Panc1 (cell line): ENCODE results near the gene GPR82. TPM values are rescaled to one million over a fixed set of nuclear protein-coding genes. Genes with fewer than 3 reads are reported as not detected.
"Not testable (repeated sequence)": the region's sequence is repeated elsewhere in the genome, so short reads cannot be mapped to it uniquely, and the experiment has no call there.

Source experiments
- ATAC-seq: fragments of 200-7000 bp; cut with Tn5 transposase; 2 replicates; pipeline ENCODE4 v1.9.1; 2020; ENCODE audit warnings: mild to moderate bottlenecking, moderate library complexity
- Bru-seq: library from RNA; stranded (reverse); fragments of 400-500 nt; gene quantifications from one replicate; lab custom pipeline; 2021; lab: Mats Ljungman, UMichigan
- BruChase-seq, 2 experiments: library from RNA; stranded (reverse); fragments of 400-500 nt; gene quantifications; one replicate each; lab custom pipeline; 2021; lab: Mats Ljungman, UMichigan
- BruUV-seq: library from RNA; stranded (reverse); fragments of 400-500 nt; replicated peaks from 2 replicates; lab custom pipeline; 2021; lab: Mats Ljungman, UMichigan
- CTCF ChIA-PET: fragments of 300-600 bp; sonication (Branson Sonifier 250); formaldehyde crosslinking; loops from one replicate; lab custom pipeline; 2022; ENCODE audit warnings: antibody characterized with exemption; lab: Charles Lee
- POLR2A ChIA-PET: fragments of 300-600 bp; sonication (Branson Sonifier 250); formaldehyde crosslinking; loops from one replicate; lab custom pipeline; 2022; ENCODE audit warnings: antibody characterized with exemption; lab: Charles Lee
- DNase-seq: peaks from one replicate; pipeline ENCODE4 v3.0.0-alpha.2; 2010; ENCODE audit warnings: low read depth, low spot score
- H3K27ac ChIP-seq: 2 replicates; pipeline ENCODE4 v1.5.1; 2011; ENCODE audit warnings: mild to moderate bottlenecking, low read length, inconsistent platforms
- H3K27me3 ChIP-seq: fragments of 200-500 bp; sonication (Bioruptor generic); 2 replicates; pipeline ENCODE4 v1.6.0; 2014; ENCODE audit warnings: low read length, inconsistent platforms; ENCODE audit not compliant: control insufficient read depth, insufficient read depth
- H3K36me3 ChIP-seq: fragments of 200-500 bp; sonication (Bioruptor generic); 2 replicates; pipeline ENCODE4 v1.5.1; 2014; ENCODE audit warnings: inconsistent platforms, mild to moderate bottlenecking, low read length, moderate library complexity; ENCODE audit not compliant: control insufficient read depth, insufficient read depth
- H3K4me1 ChIP-seq: 2 replicates; pipeline ENCODE4 v1.5.1; 2011; ENCODE audit warnings: inconsistent platforms, mild to moderate bottlenecking, low read length, moderate library complexity; ENCODE audit not compliant: control insufficient read depth, insufficient read depth
- H3K4me3 ChIP-seq, 2 experiments: 2 replicates each; pipeline ENCODE4 v1.5.1; 2011 to 2012; ENCODE audit warnings: low read depth in 2 of 2, low read length in 2 of 2, mild to moderate bottlenecking in 2 of 2, inconsistent platforms in 1 of 2, moderate library complexity in 1 of 2
- H3K9me3 ChIP-seq: fragments of 200-500 bp; sonication (Bioruptor generic); 2 replicates; pipeline ENCODE4 v1.5.1; 2014; ENCODE audit warnings: low read depth, mild to moderate bottlenecking, inconsistent platforms, low read length, moderate library complexity; ENCODE audit not compliant: control insufficient read depth, insufficient read depth
- POLR2AphosphoS5 ChIP-seq: IDR thresholded peaks from 2 replicates; pipeline ENCODE4 v1.6.1; 2012; ENCODE audit warnings: mild to moderate bottlenecking, low read depth, low read length, moderate library complexity
- SIN3A ChIP-seq: IDR thresholded peaks from 2 replicates; pipeline ENCODE4 v1.6.1; 2012; ENCODE audit warnings: low read depth, mild to moderate bottlenecking, low read length, moderate library complexity, borderline replicate concordance; ENCODE audit not compliant: insufficient read depth
- TCF7L2 ChIP-seq: IDR thresholded peaks from 2 replicates; pipeline ENCODE4 v1.6.1; 2011; ENCODE audit warnings: mild to moderate bottlenecking, low read depth, low read length, inconsistent platforms
- in situ Hi-C: cut with HindIII; loops from 2 replicates; pipeline ENCODE4 v1.10.0; 2016; ENCODE audit warnings: low sequenced_read_pairs, low pct_unique_long_range_greater_than_20kb
- intact Hi-C: fragments of 100-400 bp; cut with micrococcal nuclease; formaldehyde crosslinking; loops from one replicate; pipeline ENCODE4 v1.10.0; 2022; ENCODE audit not compliant: unreplicated experiment
- long read RNA-seq: library from polyadenylated mRNA; unstranded; transcript quantifications from one replicate; pipeline ENCODE4 v2.0.0, GENCODE V29; 2021; ENCODE audit not compliant: unreplicated experiment
- polyA plus RNA-seq: library from polyadenylated mRNA; unstranded; fragments of >200 nt; gene quantifications from one replicate; pipeline ENCODE4 v1.2.1, GENCODE V29; 2012; ENCODE audit warnings: missing spikeins; ENCODE audit not compliant: insufficient read length
- total RNA-seq: library from RNA; stranded (reverse); gene quantifications from one replicate; pipeline ENCODE4 v1.2.1, GENCODE V29; 2021; ENCODE audit not compliant: unreplicated experiment
- TF ChIP-seq, protein P1 (sequence below): fragments of 450-650 bp; IDR thresholded peaks from 2 replicates; pipeline ENCODE4 v1.5.1; 2017; ENCODE audit warnings: mild to moderate bottlenecking
- TF ChIP-seq, protein P2 (sequence below), 2 experiments: IDR thresholded peaks; 2 replicates each; pipeline ENCODE4 v1.6.1; 2011 to 2012; ENCODE audit warnings: low read depth in 2 of 2, control low read depth in 1 of 2, low read length in 1 of 2, mild to moderate bottlenecking in 1 of 2, moderate library complexity in 1 of 2; ENCODE audit not compliant: insufficient read depth in 1 of 2

The GPR82 gene, protein sequence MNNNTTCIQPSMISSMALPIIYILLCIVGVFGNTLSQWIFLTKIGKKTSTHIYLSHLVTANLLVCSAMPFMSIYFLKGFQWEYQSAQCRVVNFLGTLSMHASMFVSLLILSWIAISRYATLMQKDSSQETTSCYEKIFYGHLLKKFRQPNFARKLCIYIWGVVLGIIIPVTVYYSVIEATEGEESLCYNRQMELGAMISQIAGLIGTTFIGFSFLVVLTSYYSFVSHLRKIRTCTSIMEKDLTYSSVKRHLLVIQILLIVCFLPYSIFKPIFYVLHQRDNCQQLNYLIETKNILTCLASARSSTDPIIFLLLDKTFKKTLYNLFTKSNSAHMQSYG
- total RNA-seq (not detected), Bru-seq, nascent RNA (not detected), BruChase-seq, experiment 1, labeled RNA remaining after a 2-hour chase (not detected), BruChase-seq, experiment 2, labeled RNA remaining after a 6-hour chase (not detected)
- not detected for polyA plus RNA-seq
- long read RNA-seq, result 0 reads

DNA sequence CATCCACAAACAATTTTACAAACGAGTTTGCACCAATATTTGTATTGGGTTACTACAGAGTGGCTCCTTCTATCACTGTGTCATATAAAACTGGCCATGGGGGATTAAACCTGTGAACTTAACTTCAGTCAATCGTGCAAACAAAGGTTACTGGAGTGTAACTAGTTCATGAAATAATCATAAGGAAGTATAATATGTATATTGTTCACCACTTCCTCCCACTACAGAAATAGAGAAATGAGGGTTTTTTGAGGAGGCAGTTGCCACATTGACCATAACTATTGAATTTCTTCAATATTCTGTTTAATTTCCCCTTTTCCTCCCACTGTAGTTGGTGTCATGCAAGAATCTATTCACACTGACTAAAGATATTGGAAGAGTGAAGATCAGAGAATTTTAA, at the start of gene GPR82:
Gene GPR82 (plus strand): TSS at position 356 of the 400 bp plus-strand sequence. CDS start 2,846 bp downstream, outside the sequence.
- Histone ChIP-seq H3K4me1 (no peaks in the 10 kb centered on the region), H3K4me3 (no peak within 1 kb of the TSS), H3K27me3 (no peaks in the 10 kb centered on the region), H3K27ac (no peak within 1 kb of the TSS), H3K36me3 (no peaks in the 10 kb centered on the region), H3K9me3 (no peaks in the 10 kb centered on the region)
- ChIA-PET CTCF (no interaction called here), POLR2A (no interaction called here)
- BruUV-seq, result no TSS peak
- intact Hi-C loops (no loop called here), in situ Hi-C loops (no loop called here)
- no peak for DNase-seq
- TF ChIP-seq POLR2AphosphoS5 (no peak), TCF7L2 (no peak), SIN3A (no peak)
- TF ChIP-seq, protein P1, sequence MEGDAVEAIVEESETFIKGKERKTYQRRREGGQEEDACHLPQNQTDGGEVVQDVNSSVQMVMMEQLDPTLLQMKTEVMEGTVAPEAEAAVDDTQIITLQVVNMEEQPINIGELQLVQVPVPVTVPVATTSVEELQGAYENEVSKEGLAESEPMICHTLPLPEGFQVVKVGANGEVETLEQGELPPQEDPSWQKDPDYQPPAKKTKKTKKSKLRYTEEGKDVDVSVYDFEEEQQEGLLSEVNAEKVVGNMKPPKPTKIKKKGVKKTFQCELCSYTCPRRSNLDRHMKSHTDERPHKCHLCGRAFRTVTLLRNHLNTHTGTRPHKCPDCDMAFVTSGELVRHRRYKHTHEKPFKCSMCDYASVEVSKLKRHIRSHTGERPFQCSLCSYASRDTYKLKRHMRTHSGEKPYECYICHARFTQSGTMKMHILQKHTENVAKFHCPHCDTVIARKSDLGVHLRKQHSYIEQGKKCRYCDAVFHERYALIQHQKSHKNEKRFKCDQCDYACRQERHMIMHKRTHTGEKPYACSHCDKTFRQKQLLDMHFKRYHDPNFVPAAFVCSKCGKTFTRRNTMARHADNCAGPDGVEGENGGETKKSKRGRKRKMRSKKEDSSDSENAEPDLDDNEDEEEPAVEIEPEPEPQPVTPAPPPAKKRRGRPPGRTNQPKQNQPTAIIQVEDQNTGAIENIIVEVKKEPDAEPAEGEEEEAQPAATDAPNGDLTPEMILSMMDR, result no peak
- TF ChIP-seq, protein P2, sequence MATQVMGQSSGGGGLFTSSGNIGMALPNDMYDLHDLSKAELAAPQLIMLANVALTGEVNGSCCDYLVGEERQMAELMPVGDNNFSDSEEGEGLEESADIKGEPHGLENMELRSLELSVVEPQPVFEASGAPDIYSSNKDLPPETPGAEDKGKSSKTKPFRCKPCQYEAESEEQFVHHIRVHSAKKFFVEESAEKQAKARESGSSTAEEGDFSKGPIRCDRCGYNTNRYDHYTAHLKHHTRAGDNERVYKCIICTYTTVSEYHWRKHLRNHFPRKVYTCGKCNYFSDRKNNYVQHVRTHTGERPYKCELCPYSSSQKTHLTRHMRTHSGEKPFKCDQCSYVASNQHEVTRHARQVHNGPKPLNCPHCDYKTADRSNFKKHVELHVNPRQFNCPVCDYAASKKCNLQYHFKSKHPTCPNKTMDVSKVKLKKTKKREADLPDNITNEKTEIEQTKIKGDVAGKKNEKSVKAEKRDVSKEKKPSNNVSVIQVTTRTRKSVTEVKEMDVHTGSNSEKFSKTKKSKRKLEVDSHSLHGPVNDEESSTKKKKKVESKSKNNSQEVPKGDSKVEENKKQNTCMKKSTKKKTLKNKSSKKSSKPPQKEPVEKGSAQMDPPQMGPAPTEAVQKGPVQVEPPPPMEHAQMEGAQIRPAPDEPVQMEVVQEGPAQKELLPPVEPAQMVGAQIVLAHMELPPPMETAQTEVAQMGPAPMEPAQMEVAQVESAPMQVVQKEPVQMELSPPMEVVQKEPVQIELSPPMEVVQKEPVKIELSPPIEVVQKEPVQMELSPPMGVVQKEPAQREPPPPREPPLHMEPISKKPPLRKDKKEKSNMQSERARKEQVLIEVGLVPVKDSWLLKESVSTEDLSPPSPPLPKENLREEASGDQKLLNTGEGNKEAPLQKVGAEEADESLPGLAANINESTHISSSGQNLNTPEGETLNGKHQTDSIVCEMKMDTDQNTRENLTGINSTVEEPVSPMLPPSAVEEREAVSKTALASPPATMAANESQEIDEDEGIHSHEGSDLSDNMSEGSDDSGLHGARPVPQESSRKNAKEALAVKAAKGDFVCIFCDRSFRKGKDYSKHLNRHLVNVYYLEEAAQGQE (IDR thresholded peaks at IDR 0.05; ENCODE audit: insufficient read depth in 1 of 2, low read depth in 2 of 2, low read length in 1 of 2), result no peak
- ATAC-seq, result no peak

DNA sequence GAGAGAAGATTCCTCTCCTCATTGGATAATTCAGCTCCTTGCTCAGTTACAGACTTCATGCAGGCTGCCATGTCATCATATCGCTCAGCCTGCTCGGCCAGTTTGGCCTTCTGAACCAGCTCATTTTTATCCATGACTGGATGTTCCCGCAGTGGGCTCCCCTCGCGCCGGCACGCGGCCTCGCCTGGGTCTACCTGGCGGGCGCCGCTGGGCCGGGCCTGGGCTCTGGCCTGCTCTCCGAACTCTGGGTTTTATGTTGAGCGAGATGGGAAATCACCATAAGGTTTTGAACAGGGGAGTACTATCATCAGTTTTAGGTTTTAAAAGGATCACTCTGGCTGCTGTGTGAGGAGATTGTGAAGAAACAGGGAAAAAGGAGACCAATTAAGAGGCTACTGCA, 47.6 kb upstream of the GPR82 start:
- POLR2A ChIA-PET, H3K36me3 ChIP-seq, ATAC-seq, intact Hi-C loops, H3K4me3 ChIP-seq, DNase-seq, in situ Hi-C loops, H3K27ac ChIP-seq, H3K4me1 ChIP-seq, CTCF ChIA-PET, BruUV-seq, H3K9me3 ChIP-seq, H3K27me3 ChIP-seq: not testable (repeated sequence)
